Caco-2 (cell line): Measurements from ENCODE around the gene FZD10. TPM values are rescaled to one million over a fixed set of nuclear protein-coding genes. Genes with fewer than 3 reads are reported as not detected.

ENCODE experiments used
- BruUV-seq: library from RNA; stranded (reverse); fragments of 400-500 nt; replicated peaks from 2 replicates; lab custom pipeline; 2021; lab: Mats Ljungman, UMichigan
- CTCF ChIA-PET: fragments of 300-600 bp; sonication (Branson Sonifier 250); formaldehyde crosslinking; loops from one replicate; lab custom pipeline; 2022; ENCODE audit warnings: antibody characterized with exemption; lab: Charles Lee
- POLR2A ChIA-PET: fragments of 300-600 bp; sonication (Branson Sonifier 250); formaldehyde crosslinking; loops from one replicate; lab custom pipeline; 2022; ENCODE audit warnings: antibody characterized with exemption; lab: Charles Lee
- DNase-seq, 2 experiments: peaks; one replicate each; pipeline versions ENCODE4 v3.0.0 to v3.0.0-alpha.2; 2020 to 2022
- H3K27me3 ChIP-seq: replicated peaks from 2 replicates; pipeline ENCODE4 v1.6.0; 2011; ENCODE audit warnings: low read length; ENCODE audit not compliant: control insufficient read depth, insufficient read depth
- H3K36me3 ChIP-seq: 2 replicates; pipeline ENCODE4 v1.5.1; 2011; ENCODE audit warnings: low read length; ENCODE audit not compliant: control insufficient read depth, insufficient read depth
- H3K4me1 ChIP-seq: fragments of 250-450 bp; sonication (Bioruptor Pico); 2 replicates; pipeline ENCODE4 v1.5.1; 2020; ENCODE audit warnings: mild to moderate bottlenecking
- H3K4me3 ChIP-seq: 2 replicates; pipeline ENCODE4 v1.5.1; 2011; ENCODE audit warnings: low read depth, mild to moderate bottlenecking, control low read depth, low read length
- H3K9me3 ChIP-seq: fragments of 250-450 bp; sonication (Bioruptor Pico); 2 replicates; pipeline ENCODE4 v1.5.1; 2020; ENCODE audit warnings: mild to moderate bottlenecking, moderate library complexity
- H3K27ac Mint-ChIP-seq: one replicate; pipeline ENCODE4 v1.8.0; 2022; ENCODE audit warnings: mixed read lengths; ENCODE audit not compliant: unreplicated experiment
- H3K27me3 Mint-ChIP-seq: one replicate; pipeline ENCODE4 v1.8.0; 2022; ENCODE audit warnings: mixed read lengths; ENCODE audit not compliant: insufficient read depth, unreplicated experiment
- H3K36me3 Mint-ChIP-seq: one replicate; pipeline ENCODE4 v1.8.0; 2022; ENCODE audit warnings: mild to moderate bottlenecking, mixed read lengths; ENCODE audit not compliant: insufficient read depth, unreplicated experiment
- H3K4me1 Mint-ChIP-seq: one replicate; pipeline ENCODE4 v1.8.0; 2022; ENCODE audit warnings: low read depth, mixed read lengths; ENCODE audit not compliant: unreplicated experiment
- H3K4me3 Mint-ChIP-seq: one replicate; pipeline ENCODE4 v1.8.0; 2022; ENCODE audit warnings: mild to moderate bottlenecking, moderate library complexity, mixed read lengths; ENCODE audit not compliant: unreplicated experiment
- H3K9me3 Mint-ChIP-seq: one replicate; pipeline ENCODE4 v1.8.0; 2022; ENCODE audit warnings: mixed read lengths; ENCODE audit not compliant: unreplicated experiment
- intact Hi-C: fragments of 100-400 bp; cut with micrococcal nuclease; formaldehyde crosslinking; loops from one replicate; pipeline ENCODE4 v1.10.0; 2022; ENCODE audit not compliant: unreplicated experiment
- total RNA-seq: library from RNA; stranded (reverse); gene quantifications from 2 replicates; pipeline ENCODE4 v1.2.3, GENCODE V29; 2022
- TF ChIP-seq, protein P1 (sequence below), 2 experiments: fragments of 200-600 bp in 1 of 2; IDR thresholded peaks; 1 replicate in 1 of 2; 2 replicates in 1 of 2; pipeline versions ENCODE4 v1.5.1 to v1.8.0; 2011 to 2022; ENCODE audit warnings: antibody characterized with exemption in 1 of 2, control low read depth in 1 of 2, inconsistent platforms in 1 of 2, low read depth in 1 of 2, low read length in 1 of 2, mild to moderate bottlenecking in 1 of 2, moderate library complexity in 1 of 2; ENCODE audit not compliant: insufficient read depth in 1 of 2, severe bottlenecking in 1 of 2, unreplicated experiment in 1 of 2

Gene FZD10
- total RNA-seq, 1 experiment from 2014 or later: 0.09 TPM

DNA sequence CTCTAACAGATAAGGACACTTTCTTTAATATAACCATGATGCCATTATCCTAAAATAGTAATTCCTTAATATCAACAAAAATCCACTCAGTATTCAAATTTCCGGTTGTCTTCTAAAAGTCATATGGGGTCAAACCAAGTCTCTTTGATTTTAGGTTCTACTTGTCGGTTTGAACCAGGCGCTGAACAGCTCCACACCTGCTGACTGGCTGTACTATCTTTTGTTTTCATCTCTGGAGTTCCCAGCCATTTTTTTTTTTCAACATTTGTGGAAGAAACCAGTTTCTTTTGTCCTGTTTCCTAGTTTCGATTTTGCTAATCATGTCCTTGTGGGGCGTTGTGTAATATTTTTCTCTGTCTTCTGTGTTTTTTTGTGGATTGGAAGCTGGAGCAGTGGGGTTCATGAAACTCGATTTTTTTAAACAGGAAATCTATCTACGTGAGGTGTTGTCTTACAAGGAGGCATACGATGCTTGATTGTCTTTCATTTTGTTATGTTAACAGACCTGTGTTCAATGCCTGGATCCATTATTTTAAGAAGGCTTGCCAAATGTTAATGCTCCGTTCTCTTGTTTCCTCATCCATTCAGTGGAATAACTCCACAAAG, 50.2 kb downstream of the FZD10 start:
- no TSS peak for BruUV-seq
- Histone ChIP-seq H3K36me3 (no peaks in the 10 kb centered on the region), H3K9me3 (no peaks in the 10 kb centered on the region), H3K4me1 (no peaks in the 10 kb centered on the region), H3K4me3 (no peak overlapping the region), H3K27me3 (no peaks in the 10 kb centered on the region)
- ChIA-PET CTCF (no interaction called here), POLR2A (no interaction called here)
- H3K4me1 Mint-ChIP-seq: no peaks in the 10 kb centered on the region
- no peaks in the 10 kb centered on the region for H3K27me3 Mint-ChIP-seq
- no peak overlapping the region for H3K4me3 Mint-ChIP-seq
- H3K36me3 Mint-ChIP-seq: no peaks in the 10 kb centered on the region
- H3K9me3 Mint-ChIP-seq: peaks cover 20% of the 10 kb centered on the region
- no peak overlapping the region for H3K27ac Mint-ChIP-seq
- TF ChIP-seq, protein P1, sequence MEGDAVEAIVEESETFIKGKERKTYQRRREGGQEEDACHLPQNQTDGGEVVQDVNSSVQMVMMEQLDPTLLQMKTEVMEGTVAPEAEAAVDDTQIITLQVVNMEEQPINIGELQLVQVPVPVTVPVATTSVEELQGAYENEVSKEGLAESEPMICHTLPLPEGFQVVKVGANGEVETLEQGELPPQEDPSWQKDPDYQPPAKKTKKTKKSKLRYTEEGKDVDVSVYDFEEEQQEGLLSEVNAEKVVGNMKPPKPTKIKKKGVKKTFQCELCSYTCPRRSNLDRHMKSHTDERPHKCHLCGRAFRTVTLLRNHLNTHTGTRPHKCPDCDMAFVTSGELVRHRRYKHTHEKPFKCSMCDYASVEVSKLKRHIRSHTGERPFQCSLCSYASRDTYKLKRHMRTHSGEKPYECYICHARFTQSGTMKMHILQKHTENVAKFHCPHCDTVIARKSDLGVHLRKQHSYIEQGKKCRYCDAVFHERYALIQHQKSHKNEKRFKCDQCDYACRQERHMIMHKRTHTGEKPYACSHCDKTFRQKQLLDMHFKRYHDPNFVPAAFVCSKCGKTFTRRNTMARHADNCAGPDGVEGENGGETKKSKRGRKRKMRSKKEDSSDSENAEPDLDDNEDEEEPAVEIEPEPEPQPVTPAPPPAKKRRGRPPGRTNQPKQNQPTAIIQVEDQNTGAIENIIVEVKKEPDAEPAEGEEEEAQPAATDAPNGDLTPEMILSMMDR (IDR thresholded peaks at IDR 0.05; ENCODE audit: insufficient read depth in 1 of 2, low read depth in 1 of 2, low read length in 1 of 2, severe bottlenecking in 1 of 2, unreplicated experiment in 1 of 2): no peak
- intact Hi-C loops: no loop called here
- no peak for DNase-seq

DNA sequence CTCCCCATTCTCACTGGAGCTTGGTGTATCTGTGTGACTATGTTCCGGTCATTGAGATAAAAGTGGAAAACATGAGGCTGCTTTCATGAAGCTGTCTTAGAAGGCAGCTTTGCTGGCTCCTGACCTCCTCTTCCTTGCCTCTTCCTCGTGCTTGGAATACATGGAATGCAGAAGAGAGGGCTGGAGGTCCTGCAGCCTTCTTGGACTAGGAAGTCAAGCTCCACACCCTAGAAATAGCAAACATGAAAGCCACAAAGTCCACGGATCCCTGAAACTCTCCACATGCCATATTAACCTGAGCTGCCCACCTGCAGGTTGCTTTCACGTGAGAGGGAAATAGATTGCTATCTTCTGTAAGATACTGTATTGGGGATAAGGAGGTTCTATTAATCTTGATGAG, 51.0 kb downstream of the FZD10 start:
- no peaks in the 10 kb centered on the region for H3K4me1 Mint-ChIP-seq
- POLR2A ChIA-PET: no interaction called here
- Histone ChIP-seq H3K27me3 (no peaks in the 10 kb centered on the region), H3K4me3 (no peak overlapping the region), H3K36me3 (no peaks in the 10 kb centered on the region), H3K9me3 (no peaks in the 10 kb centered on the region), H3K4me1 (no peaks in the 10 kb centered on the region)
- CTCF ChIA-PET: no interaction called here
- no TSS peak for BruUV-seq
- DNase-seq: no peak
- H3K27me3 Mint-ChIP-seq: no peaks in the 10 kb centered on the region
- intact Hi-C loops: no loop called here
- H3K9me3 Mint-ChIP-seq: peaks cover 24% of the 10 kb centered on the region
- no peaks in the 10 kb centered on the region for H3K36me3 Mint-ChIP-seq
- TF ChIP-seq, protein P1 (IDR thresholded peaks at IDR 0.05; ENCODE audit: insufficient read depth in 1 of 2, low read depth in 1 of 2, low read length in 1 of 2, severe bottlenecking in 1 of 2, unreplicated experiment in 1 of 2): no peak
- no peak overlapping the region for H3K4me3 Mint-ChIP-seq
- no peak overlapping the region for H3K27ac Mint-ChIP-seq

DNA sequence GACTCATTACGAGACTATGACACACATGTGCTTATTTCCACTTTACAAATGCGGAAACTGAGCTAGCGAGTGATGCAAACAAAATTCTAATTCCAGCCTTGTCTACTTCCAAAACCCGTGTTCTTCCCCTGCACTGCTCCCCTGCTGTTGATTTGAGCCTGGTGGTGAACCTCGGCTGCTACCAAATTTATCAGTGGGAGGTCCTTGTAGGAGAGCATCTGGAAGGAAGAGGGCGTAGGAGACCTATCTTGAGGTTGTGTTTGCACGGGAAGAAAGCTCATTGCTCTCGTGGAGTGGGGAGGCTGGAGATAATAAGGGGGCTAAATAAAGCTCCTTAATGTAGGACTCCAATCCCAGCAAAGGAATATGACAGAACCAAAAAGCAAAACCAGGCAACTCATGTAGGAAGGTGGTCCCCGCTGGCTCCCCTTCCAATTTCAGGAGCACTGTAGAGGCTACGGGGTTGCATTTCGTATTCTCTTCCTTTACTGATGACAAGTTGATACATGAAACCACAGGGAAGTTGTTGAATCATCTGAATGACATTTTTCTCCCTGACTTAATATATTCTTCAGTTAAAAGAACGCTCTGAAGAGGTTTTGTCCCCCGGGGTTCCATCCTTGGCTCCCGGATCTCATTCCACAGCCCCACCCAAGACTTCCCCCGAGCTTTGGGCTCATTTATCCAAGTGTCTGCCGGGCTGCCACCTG, 52.6 kb downstream of the FZD10 start:
- intact Hi-C loops: no loop called here
- Mint-ChIP-seq H3K4me3 (no peak overlapping the region), H3K4me1 (no peaks in the 10 kb centered on the region), H3K36me3 (no peaks in the 10 kb centered on the region), H3K27me3 (no peaks in the 10 kb centered on the region), H3K9me3 (peaks cover 34% of the 10 kb centered on the region), H3K27ac (no peak overlapping the region)
- no peaks in the 10 kb centered on the region for H3K9me3 ChIP-seq
- ChIA-PET CTCF (no interaction called here), POLR2A (no interaction called here)
- no peaks in the 10 kb centered on the region for H3K27me3 ChIP-seq
- DNase-seq: no peak
- no peaks in the 10 kb centered on the region for H3K4me1 ChIP-seq
- no peak overlapping the region for H3K4me3 ChIP-seq
- TF ChIP-seq, protein P1 (IDR thresholded peaks at IDR 0.05; ENCODE audit: insufficient read depth in 1 of 2, low read depth in 1 of 2, low read length in 1 of 2, severe bottlenecking in 1 of 2, unreplicated experiment in 1 of 2): no peak
- H3K36me3 ChIP-seq: no peaks in the 10 kb centered on the region
- no TSS peak for BruUV-seq

Other genes with a start within 250 kb of the FZD10 start
- gene PIWIL1, start 175.4 kb downstream of the FZD10 start, total RNA-seq: 5.1 and 5.3 TPM in 2 replicates